Psoas muscle (tissue), 8 donors: ENCODE results near the gene HSD3B7. TPM values are rescaled to one million over a fixed set of nuclear protein-coding genes. Genes with fewer than 3 reads are reported as not detected.

Experiments
- ATAC-seq, 4 donors: fragments of 200-7000 bp; cut with Tn5 transposase; one replicate each; pipeline ENCODE4 v1.9.1; 2020; ENCODE audit warnings: moderate library complexity in 3 of 4, mild to moderate bottlenecking in 2 of 4
- DNase-seq, 2 donors: peaks; one replicate each; pipeline ENCODE4 v3.0.0-alpha.2; 2020
- H3K27ac ChIP-seq: fragments of 200-600 bp; one replicate; pipeline ENCODE4 v1.8.0; 2022
- H3K27me3 ChIP-seq, 3 donors: fragments of 200-600 bp in 1 of 3; one replicate each; pipeline versions ENCODE4 v1.6.1 to v1.8.0; 2013 to 2022; ENCODE audit warnings: low read length in 2 of 3, mild to moderate bottlenecking in 2 of 3, moderate library complexity in 1 of 3; ENCODE audit not compliant: insufficient read depth in 3 of 3
- H3K36me3 ChIP-seq, 2 donors: fragments of 200-600 bp in 1 of 2; one replicate each; pipeline versions ENCODE4 v1.6.1 to v1.8.0; 2013 to 2022; ENCODE audit warnings: low read depth in 1 of 2, mild to moderate bottlenecking in 1 of 2, moderate library complexity in 1 of 2; ENCODE audit not compliant: insufficient read depth in 1 of 2
- H3K4me1 ChIP-seq: fragments of 200-600 bp; one replicate; pipeline ENCODE4 v1.8.0; 2022
- H3K4me3 ChIP-seq: fragments of 200-600 bp; one replicate; pipeline ENCODE4 v1.8.0; 2022; ENCODE audit warnings: mild to moderate bottlenecking
- H3K9me3 ChIP-seq: fragments of 200-600 bp; one replicate; pipeline ENCODE4 v1.8.0; 2022
- CTCF ChIP-seq: fragments of 200-600 bp; IDR thresholded peaks from one replicate; pipeline ENCODE4 v1.8.0; 2022; ENCODE audit warnings: antibody characterized with exemption
- WGBS, 3 donors: extraction: QIAGEN DNeasy Blood & Tissue Kit; methylation state at CpG; one replicate each; pipeline versions ENCODE4 v1.1.6 to v1.1.7; 2013; 5-methylcytosine and 5-hydroxymethylcytosine counted together
- intact Hi-C, 2 donors: fragments of 100-400 bp; cut with DNase I; formaldehyde crosslinking; loops; one replicate each; pipeline versions ENCODE4 v1.11.0 to v1.14.2; 2022
- polyA plus RNA-seq, 3 donors: library from polyadenylated mRNA; stranded (reverse); fragments of 200-250 nt; gene quantifications; one replicate each; pipeline ENCODE4 v1.2.3, GENCODE V29; 2013
- total RNA-seq, 4 donors: library from RNA; stranded (reverse); fragmentation: NEBNext Ultra II Directional in 2 of 4; extraction: Animal tissue kit (Norgen Biotek cat#: 25700) in 2 of 4; gene quantifications; one replicate each; pipeline versions ENCODE4 v1.2.1 to v1.2.4, GENCODE V29; 2021 to 2023
- donor health status: healthy with polysubstance abuse.
- donor health status: DM: no; HTN: no; CAD: no; lungs with moderate emphysema.
- donor health status: Bipolar disorder and iron deficiency.
- donor health status: healthy.
- donor health status: DM: yes; HTN: yes; CAD: no.
- donor health status: DM: no; HTN: no; CAD: no.
- donor health status: DM: no; HTN: no; CAD: no.
- donor health status: DM: yes; HTN: yes; CAD: no.

HSD3B7 gene
- total and polyA plus RNA-seq, 7 donors, result 3.2 to 12.8 (median 4.9) TPM

- DNase-seq (no peak), ATAC-seq (no peak)
- Histone ChIP-seq H3K9me3 (no peaks in the 10 kb centered on the region), H3K4me3 (no peak overlapping the region), H3K36me3 (peaks cover 12 to 100% of the 10 kb centered on the region in 2 donors), H3K4me1 (peaks cover 8% of the 10 kb centered on the region), H3K27ac (no peak overlapping the region), H3K27me3 (no peaks in the 10 kb centered on the region)
- intact Hi-C loops, result no loop called here
- no peak for TF ChIP-seq CTCF
- 89 to 91% (median 91%) methylated on average over 14 to 18 of the region's 18 CpGs for WGBS, 3 donors
Observed at GRCh38 chr16:30963925-30964511, 21.0 kb upstream of the HSD3B7 start.

GRCh38 chr16:30964574-30965226, 20.3 kb upstream of the HSD3B7 start:
- Histone ChIP-seq H3K27me3 (no peaks in the 10 kb centered on the region), H3K27ac (no peak overlapping the region), H3K4me1 (peaks cover 2% of the 10 kb centered on the region), H3K36me3 (peaks cover 10 to 100% of the 10 kb centered on the region in 2 donors), H3K4me3 (no peak overlapping the region), H3K9me3 (no peaks in the 10 kb centered on the region)
- intact Hi-C loops, result no loop called here
- TF ChIP-seq CTCF, result no peak
- DNase-seq, result no peak
- 87 to 88% (median 88%) methylated on average over 31 to 33 of the region's 33 CpGs for WGBS, 3 donors
- no peak for ATAC-seq

- DNase-seq, result no peak
- ATAC-seq, result no peak
Observed at GRCh38 chr16:30965436-30965835, 19.6 kb upstream of the HSD3B7 start.

GRCh38 chr16:30966033-30966619, 18.9 kb upstream of the HSD3B7 start:
- H3K4me1 ChIP-seq, result no peaks in the 10 kb centered on the region
- 88 to 92% (median 88%) methylated on average over 18 to 19 of the region's 19 CpGs for WGBS, 3 donors
- ATAC-seq, result no peak
- H3K9me3 ChIP-seq, result no peaks in the 10 kb centered on the region
- H3K4me3 ChIP-seq, result no peak overlapping the region
- H3K27me3 ChIP-seq, result no peaks in the 10 kb centered on the region
- peaks cover 10 to 100% of the 10 kb centered on the region in 2 donors for H3K36me3 ChIP-seq
- intact Hi-C loops, result no loop called here
- H3K27ac ChIP-seq, result no peak overlapping the region
- DNase-seq, result no peak
- TF ChIP-seq CTCF, result no peak

More at GRCh38 chr16:30965436-30965835, 19.6 kb upstream of the HSD3B7 start:
- Histone ChIP-seq H3K36me3 (peaks cover 10 to 100% of the 10 kb centered on the region in 2 donors), H3K27ac (no peak overlapping the region), H3K27me3 (no peaks in the 10 kb centered on the region), H3K4me1 (no peaks in the 10 kb centered on the region), H3K4me3 (no peak overlapping the region), H3K9me3 (no peaks in the 10 kb centered on the region)
- intact Hi-C loops, result no loop called here
- no peak for TF ChIP-seq CTCF
- 86 to 94% (median 86%) methylated on average over 5 to 15 of the region's 15 CpGs for WGBS, 3 donors
